ENCODE data around the gene XPNPEP3. TPM values are rescaled to one million over a fixed set of nuclear protein-coding genes. Genes with fewer than 3 reads are reported as not detected.
"Not testable (repeated sequence)": the region's sequence is repeated elsewhere in the genome, so short reads cannot be mapped to it uniquely, and the experiment has no call there.

XPNPEP3 gene
- total RNA-seq, 6 experiments from 2014 or later: 9.2 to 33.7 (median 18.5) TPM

GRCh38 chr22:40908895-40909294, 51.9 kb downstream of the XPNPEP3 start:
- ATAC-seq: no peak
- DNase-seq: no peak
- no peak overlapping the region for H3K4me3 ChIP-seq
- intact Hi-C loops (cut with DNase I): no loop called here
- no peaks in the 10 kb centered on the region for H3K4me1 ChIP-seq
- peaks cover 0 to 47% (median 7%) of the 10 kb centered on the region in 4 donors for H3K36me3 ChIP-seq
- H3K9me3 ChIP-seq: no peaks in the 10 kb centered on the region
- TF ChIP-seq POLR2A (IDR thresholded peaks at IDR 0.05): no peak
- TF ChIP-seq, protein P1, sequence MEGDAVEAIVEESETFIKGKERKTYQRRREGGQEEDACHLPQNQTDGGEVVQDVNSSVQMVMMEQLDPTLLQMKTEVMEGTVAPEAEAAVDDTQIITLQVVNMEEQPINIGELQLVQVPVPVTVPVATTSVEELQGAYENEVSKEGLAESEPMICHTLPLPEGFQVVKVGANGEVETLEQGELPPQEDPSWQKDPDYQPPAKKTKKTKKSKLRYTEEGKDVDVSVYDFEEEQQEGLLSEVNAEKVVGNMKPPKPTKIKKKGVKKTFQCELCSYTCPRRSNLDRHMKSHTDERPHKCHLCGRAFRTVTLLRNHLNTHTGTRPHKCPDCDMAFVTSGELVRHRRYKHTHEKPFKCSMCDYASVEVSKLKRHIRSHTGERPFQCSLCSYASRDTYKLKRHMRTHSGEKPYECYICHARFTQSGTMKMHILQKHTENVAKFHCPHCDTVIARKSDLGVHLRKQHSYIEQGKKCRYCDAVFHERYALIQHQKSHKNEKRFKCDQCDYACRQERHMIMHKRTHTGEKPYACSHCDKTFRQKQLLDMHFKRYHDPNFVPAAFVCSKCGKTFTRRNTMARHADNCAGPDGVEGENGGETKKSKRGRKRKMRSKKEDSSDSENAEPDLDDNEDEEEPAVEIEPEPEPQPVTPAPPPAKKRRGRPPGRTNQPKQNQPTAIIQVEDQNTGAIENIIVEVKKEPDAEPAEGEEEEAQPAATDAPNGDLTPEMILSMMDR (IDR thresholded peaks at IDR 0.05): no peak
- H3K27ac ChIP-seq: no peak overlapping the region
- H3K27me3 ChIP-seq: no peaks in the 10 kb centered on the region
- WGBS (ENCODE audit: insufficient coverage, low coverage, low lambda C conversion rate, missing lambda C conversion rate): 97% methylated on average over 2 of the region's 6 CpGs

DNA sequence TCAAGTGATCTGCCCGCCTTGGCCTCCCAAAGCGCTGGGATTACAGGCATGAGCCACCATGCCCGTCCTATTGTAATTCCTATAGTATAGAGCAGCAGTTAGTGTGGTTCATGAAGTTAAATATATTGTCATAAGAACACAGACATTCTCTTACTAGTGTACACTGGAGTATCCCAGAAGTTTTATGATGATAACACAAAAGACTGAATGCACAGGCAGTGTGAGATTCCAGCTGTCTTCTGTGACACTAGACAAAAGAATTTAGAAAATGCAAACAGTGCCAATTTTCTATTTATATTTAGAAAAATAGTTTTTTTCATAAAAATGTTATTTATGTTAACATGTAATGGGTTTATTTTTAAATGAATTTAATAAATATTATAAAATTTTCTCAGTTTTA, 54.8 kb downstream of the XPNPEP3 start:
- H3K4me3 ChIP-seq: no peak overlapping the region
- DNase-seq: no peak
- no peaks in the 10 kb centered on the region for H3K27me3 ChIP-seq
- H3K27ac ChIP-seq: no peak overlapping the region
- 94% methylated on average over 2 of the region's 3 CpGs for WGBS (ENCODE audit: insufficient coverage, low coverage, low lambda C conversion rate, missing lambda C conversion rate)
- ATAC-seq: no peak
- TF ChIP-seq POLR2A (IDR thresholded peaks at IDR 0.05): no peak
- TF ChIP-seq, protein P1 (IDR thresholded peaks at IDR 0.05): no peak
- intact Hi-C loops (cut with DNase I): no loop called here
- H3K9me3 ChIP-seq: no peaks in the 10 kb centered on the region
- H3K4me1 ChIP-seq: no peaks in the 10 kb centered on the region
- peaks cover 0 to 48% (median 8%) of the 10 kb centered on the region in 4 donors for H3K36me3 ChIP-seq

DNA sequence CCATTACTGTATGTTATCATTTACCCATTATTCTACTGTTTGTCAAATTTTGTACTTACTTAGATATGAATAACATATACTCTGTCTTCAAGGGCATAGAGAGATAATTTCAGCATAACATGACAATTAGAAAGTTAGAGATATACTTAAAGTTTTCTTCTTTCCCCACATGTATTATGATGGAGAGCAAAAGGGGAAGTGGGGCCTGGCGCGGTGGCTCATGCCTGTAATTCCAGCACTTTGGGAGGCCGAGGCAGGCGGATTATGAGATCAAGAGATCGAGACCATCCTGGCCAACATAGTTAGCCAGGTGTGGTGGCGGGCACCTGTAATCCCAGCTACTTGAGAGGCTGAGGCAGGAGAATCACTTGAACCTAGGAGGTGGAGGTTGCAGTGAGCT, 56.0 kb downstream of the XPNPEP3 start:
- H3K27me3 ChIP-seq; H3K9me3 ChIP-seq; ATAC-seq; H3K4me1 ChIP-seq; DNase-seq; H3K4me3 ChIP-seq; H3K27ac ChIP-seq; intact Hi-C loops (cut with DNase I): not testable (repeated sequence)
- H3K36me3 ChIP-seq: peaks cover 0 to 55% (median 8%) of the 10 kb centered on the region in 4 donors
- WGBS (ENCODE audit: insufficient coverage, low coverage, low lambda C conversion rate, missing lambda C conversion rate): 85% methylated on average over 5 of the region's 6 CpGs

GRCh38 chr22:40919446-40919845, 62.5 kb downstream of the XPNPEP3 start:
- no peak for DNase-seq
- WGBS (ENCODE audit: insufficient coverage, low coverage, low lambda C conversion rate, missing lambda C conversion rate): 64% methylated on average over 5 of the region's 5 CpGs
- Histone ChIP-seq H3K36me3 (peaks cover 0 to 49% (median 3%) of the 10 kb centered on the region in 4 donors), H3K27me3 (no peaks in the 10 kb centered on the region), H3K9me3 (no peaks in the 10 kb centered on the region), H3K27ac (no peak overlapping the region), H3K4me1 (peaks cover 0 to 5% (median 0%) of the 10 kb centered on the region in 4 donors), H3K4me3 (no peak overlapping the region)
- ATAC-seq: peak in 1 of 4 donors; percentile 18
- no peak for TF ChIP-seq POLR2A (IDR thresholded peaks at IDR 0.05)
- TF ChIP-seq, protein P1 (IDR thresholded peaks at IDR 0.05): no peak
- intact Hi-C loops (cut with DNase I): no loop called here

DNA sequence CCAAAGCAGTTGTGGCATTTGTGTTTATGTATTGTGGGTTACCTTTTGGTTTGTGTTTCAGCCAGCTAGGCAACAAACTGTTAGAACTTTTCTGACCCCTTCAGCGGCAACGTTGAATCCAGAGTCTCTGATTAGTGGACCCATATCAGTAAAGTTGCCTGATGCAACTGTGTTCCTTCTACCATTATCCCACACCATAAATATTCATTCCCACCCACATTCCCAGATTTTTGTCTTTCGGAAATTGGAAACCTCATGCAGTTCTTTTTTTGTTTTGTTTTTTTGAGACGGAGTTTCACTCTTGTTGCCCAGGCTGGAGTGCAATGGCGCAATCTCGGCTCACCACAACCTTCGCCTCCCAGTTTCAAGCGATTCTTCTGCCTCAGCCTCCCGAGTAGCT, 63.6 kb downstream of the XPNPEP3 start:
- ATAC-seq (no peak), DNase-seq (no peak)
- intact Hi-C loops (cut with DNase I): loop anchor here in 1 of 2 donors (10.0 kb wide), 1 partner anchor 324 kb away; the partner anchor contains the start of gene CHADL
- 91% methylated on average over 9 of the region's 9 CpGs for WGBS (ENCODE audit: insufficient coverage, low coverage, low lambda C conversion rate, missing lambda C conversion rate)
- TF ChIP-seq POLR2A (IDR thresholded peaks at IDR 0.05): no peak
- TF ChIP-seq, protein P1 (IDR thresholded peaks at IDR 0.05): no peak
- Histone ChIP-seq H3K27me3 (no peaks in the 10 kb centered on the region), H3K4me3 (no peak overlapping the region), H3K36me3 (peaks cover 0 to 59% (median 6%) of the 10 kb centered on the region in 4 donors), H3K27ac (no peak overlapping the region), H3K9me3 (no peaks in the 10 kb centered on the region), H3K4me1 (peaks cover 0 to 5% (median 0%) of the 10 kb centered on the region in 4 donors)
